HG03439 (cell line): Measurements from ENCODE around the gene MICB.
A peak's percentile ranks its signal among the peaks of the same experiment; 100 is the strongest.

ENCODE experiments used
- ATAC-seq: cut with Tn5 transposase; IDR thresholded peaks from one replicate; pipeline ENCODE4 v1.9.1; 2021; ENCODE audit warnings: mild to moderate bottlenecking, moderate library complexity; ENCODE audit not compliant: unreplicated experiment

MICB gene

DNA sequence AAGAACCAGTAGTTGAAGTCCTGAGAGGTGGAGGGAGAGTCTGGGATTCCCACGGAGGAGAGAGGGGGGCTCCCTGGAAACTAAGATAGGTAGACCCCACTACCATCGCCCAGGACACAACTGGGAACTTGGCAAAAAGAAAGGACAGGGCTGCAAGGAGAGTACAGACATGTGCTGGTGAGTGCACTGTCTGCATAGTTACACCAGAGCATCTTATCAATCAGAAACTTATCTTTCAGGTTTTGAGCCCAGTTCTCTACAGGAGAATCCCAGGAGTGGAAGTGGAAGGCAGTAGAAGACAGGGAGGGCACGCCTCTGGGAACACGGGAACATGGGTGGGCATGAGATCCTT lies 61.6 kb downstream of the MICB start:
- ATAC-seq: peak; percentile 7

DNA sequence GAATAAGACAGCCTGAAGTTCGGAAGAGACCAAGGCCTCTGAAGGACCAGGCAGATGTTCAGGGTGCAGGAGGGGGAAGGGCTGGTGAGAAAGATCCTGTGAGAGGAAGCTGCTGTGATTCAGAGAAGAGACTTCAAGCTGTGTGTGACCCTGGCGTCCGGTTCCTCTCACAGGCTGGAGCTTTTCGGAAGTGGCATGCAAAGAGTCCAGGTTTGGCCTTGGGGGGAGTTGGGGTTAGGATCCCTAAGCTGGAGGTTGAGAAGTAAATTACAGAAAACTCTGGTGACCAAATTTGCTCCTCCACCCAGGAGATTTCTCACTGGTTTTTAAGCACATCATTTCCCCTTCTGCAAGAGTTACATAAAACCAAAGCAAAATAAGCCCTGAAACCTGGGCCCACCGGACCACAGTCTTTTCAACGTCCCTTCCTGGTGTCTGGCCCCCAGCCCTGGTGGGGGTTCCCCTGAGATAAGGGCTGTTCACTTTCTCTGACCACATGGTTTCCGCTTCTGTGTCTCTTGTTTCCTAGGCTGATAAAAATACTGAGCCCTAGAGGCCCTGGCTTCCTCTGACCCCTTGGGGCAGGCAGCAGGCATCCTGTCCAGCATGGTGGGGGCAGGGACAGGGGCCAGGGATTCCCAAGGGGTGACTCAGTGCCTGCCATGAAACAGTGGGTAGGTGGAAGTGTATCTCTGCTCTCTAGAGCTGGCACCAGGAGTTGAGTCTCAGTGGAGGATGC lies 62.2 kb downstream of the MICB start:
- ATAC-seq: peak; percentile 65

DNA sequence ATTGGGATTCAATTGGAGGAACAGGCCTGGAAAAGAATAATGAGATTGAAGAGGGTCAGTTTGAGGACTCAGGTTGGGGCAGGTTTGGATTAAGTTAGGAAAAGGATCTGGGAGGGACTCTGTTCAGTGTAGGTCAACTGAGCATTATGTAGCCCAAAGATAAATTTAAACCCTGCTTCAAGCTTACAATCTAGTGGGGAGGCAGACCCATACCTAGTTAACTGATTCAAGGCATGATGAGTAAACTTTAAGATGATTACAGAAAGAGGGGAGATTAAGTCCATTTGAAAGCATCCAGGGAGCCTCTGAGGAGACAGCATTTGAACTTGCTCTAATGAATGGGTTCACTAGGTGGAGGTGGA lies 62.7 kb downstream of the MICB start:
- ATAC-seq: no peak
